Activated CD8-positive, alpha-beta memory T cell treated with anti-CD3 and anti-CD28 coated beads for 48 hours (primary cell): ENCODE data around the gene CPSF4L.
"Not testable (repeated sequence)": the region's sequence is repeated elsewhere in the genome, so short reads cannot be mapped to it uniquely, and the experiment has no call there.

ENCODE experiments used
- DNase-seq, 3 experiments: peaks; one replicate each; pipeline ENCODE4 v3.0.0-alpha.2; 2020; ENCODE audit warnings: low read depth in 2 of 3, low spot score in 2 of 3

CPSF4L gene

GRCh38 chr17:73261617-73261951 lies at the start of gene CPSF4L:
TSS of gene CPSF4L (minus strand) at chr17:73261880. CDS start at chr17:73261818, 62 bp downstream.
- no peak for DNase-seq

- peak in 1 of 3 experiments; percentile 9 for DNase-seq
These were observed 49.7 kb upstream of the CPSF4L start for GRCh38 chr17:73311428-73311780.

- no peak for DNase-seq
These were observed 48.3 kb upstream of the CPSF4L start for GRCh38 chr17:73309727-73310596.

- DNase-seq: not testable (repeated sequence)
These were observed 47.3 kb upstream of the CPSF4L start for GRCh38 chr17:73308959-73309358.

GRCh38 chr17:73308017-73308823 lies 46.5 kb upstream of the CPSF4L start:
- DNase-seq: no peak

GRCh38 chr17:73307130-73307529 lies 45.5 kb upstream of the CPSF4L start:
- DNase-seq: no peak

- DNase-seq: no peak
These were observed 44.5 kb upstream of the CPSF4L start for GRCh38 chr17:73305845-73306836.

- no peak for DNase-seq
These were observed 43.5 kb upstream of the CPSF4L start for GRCh38 chr17:73304971-73305812.

GRCh38 chr17:73304438-73304837 lies 42.8 kb upstream of the CPSF4L start:
- no peak for DNase-seq

GRCh38 chr17:73302189-73302588 lies 40.5 kb upstream of the CPSF4L start:
- no peak for DNase-seq

GRCh38 chr17:73301369-73301768 lies 39.7 kb upstream of the CPSF4L start:
- DNase-seq: no peak

GRCh38 chr17:73300392-73300791 lies 38.7 kb upstream of the CPSF4L start:
- no peak for DNase-seq

GRCh38 chr17:73297934-73298861 lies 36.5 kb upstream of the CPSF4L start:
- no peak for DNase-seq

- DNase-seq: no peak
These were observed 31.8 kb upstream of the CPSF4L start for GRCh38 chr17:73293480-73293911.

GRCh38 chr17:73293031-73293430 lies 31.4 kb upstream of the CPSF4L start:
- no peak for DNase-seq

- no peak for DNase-seq
These were observed 30.4 kb upstream of the CPSF4L start for GRCh38 chr17:73292031-73292531.

GRCh38 chr17:73291260-73291801 lies 29.7 kb upstream of the CPSF4L start:
- DNase-seq: no peak

GRCh38 chr17:73290399-73291259 lies 28.9 kb upstream of the CPSF4L start:
- DNase-seq: no peak
